ENCODE results near the gene GLG1. TPM values are rescaled to one million over a fixed set of nuclear protein-coding genes. Genes with fewer than 3 reads are reported as not detected.
"Not testable (repeated sequence)": the region's sequence is repeated elsewhere in the genome, so short reads cannot be mapped to it uniquely, and the experiment has no call there.

Gene GLG1
- total RNA-seq, 1 experiment from 2014 or later, result 117 TPM

DNA sequence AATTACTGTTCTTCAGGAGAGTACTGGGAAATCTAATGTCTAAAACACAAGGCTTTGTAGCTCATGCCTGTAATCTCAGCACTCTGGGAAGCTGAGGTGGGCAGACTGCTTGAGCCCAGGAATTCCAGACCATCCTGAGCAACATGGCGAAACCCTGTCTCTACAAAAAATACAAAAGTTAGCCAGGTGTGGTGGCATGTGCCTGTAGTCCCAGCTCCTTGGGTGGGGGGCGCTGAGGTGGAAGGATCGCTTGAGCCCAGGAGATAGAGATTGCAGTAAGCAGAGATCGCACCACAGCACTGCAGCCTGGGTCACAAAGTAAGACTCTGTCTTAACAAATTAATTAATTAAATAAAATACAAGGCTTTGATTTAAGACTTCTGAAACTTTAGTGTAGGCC is 60.8 kb downstream of the GLG1 start:
- H3K27ac ChIP-seq; H2AFZ ChIP-seq; H3K27me3 ChIP-seq (ENCODE audit: insufficient read depth, low read depth); H3K79me2 ChIP-seq (ENCODE audit: low read depth); H3K36me3 ChIP-seq (ENCODE audit: low read depth); intact Hi-C loops (cut with micrococcal nuclease; ENCODE audit: unreplicated experiment); H3K4me3 ChIP-seq; H3K4me1 ChIP-seq (replicated peaks; ENCODE audit: insufficient read depth); CTCF ChIA-PET; H3K4me2 ChIP-seq; BruUV-seq (replicated peaks); H3F3A ChIP-seq (ENCODE audit: insufficient read depth, low read depth); DNase-seq; H3K9me2 ChIP-seq (ENCODE audit: insufficient read depth); POLR2A ChIA-PET (ENCODE audit: unreplicated experiment); H4K20me1 ChIP-seq (ENCODE audit: insufficient read depth); H3K9me3 ChIP-seq (ENCODE audit: insufficient read depth, low read depth): not testable (repeated sequence)

DNA sequence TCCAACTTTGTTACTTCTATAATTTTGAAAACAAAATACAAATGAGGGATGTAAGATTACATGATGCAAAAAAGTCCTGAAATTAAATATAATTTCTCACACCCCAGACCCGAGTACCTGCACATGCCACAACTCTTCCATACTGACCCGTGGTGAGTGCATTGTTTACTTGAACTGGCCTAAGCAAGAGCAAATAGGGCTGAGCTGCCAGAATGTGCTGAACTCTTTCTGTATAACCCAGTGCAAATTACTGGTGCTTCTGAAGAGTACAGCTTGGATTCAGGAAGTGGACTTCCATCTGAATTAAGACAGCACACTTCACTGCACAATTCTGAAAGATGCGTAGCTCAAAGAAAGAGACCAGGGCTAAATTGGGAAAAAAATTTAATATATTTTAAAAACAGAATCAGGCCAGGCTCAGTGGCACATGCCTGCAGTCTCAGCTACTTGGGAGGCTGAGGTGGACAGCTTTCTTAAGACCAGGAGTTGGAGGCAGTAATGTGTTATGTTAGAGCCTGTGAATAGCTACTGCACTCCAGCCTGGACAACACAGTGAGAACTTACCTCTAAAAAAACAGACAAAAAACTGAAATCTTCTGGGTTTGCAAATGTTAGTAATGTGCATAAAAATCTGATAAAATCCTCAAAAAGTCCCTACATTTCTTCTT is 63.9 kb downstream of the GLG1 start:
- DNase-seq; H4K20me1 ChIP-seq (ENCODE audit: insufficient read depth); H3K27me3 ChIP-seq (ENCODE audit: insufficient read depth, low read depth); BruUV-seq (replicated peaks); H3K9me2 ChIP-seq (ENCODE audit: insufficient read depth); H2AFZ ChIP-seq; H3K4me3 ChIP-seq; H3K79me2 ChIP-seq (ENCODE audit: low read depth); H3K4me2 ChIP-seq; H3K27ac ChIP-seq; H3F3A ChIP-seq (ENCODE audit: insufficient read depth, low read depth); H3K36me3 ChIP-seq (ENCODE audit: low read depth); POLR2A ChIA-PET (ENCODE audit: unreplicated experiment); H3K4me1 ChIP-seq (replicated peaks; ENCODE audit: insufficient read depth); intact Hi-C loops (cut with micrococcal nuclease; ENCODE audit: unreplicated experiment); CTCF ChIA-PET; H3K9me3 ChIP-seq (ENCODE audit: insufficient read depth, low read depth): not testable (repeated sequence)

DNA sequence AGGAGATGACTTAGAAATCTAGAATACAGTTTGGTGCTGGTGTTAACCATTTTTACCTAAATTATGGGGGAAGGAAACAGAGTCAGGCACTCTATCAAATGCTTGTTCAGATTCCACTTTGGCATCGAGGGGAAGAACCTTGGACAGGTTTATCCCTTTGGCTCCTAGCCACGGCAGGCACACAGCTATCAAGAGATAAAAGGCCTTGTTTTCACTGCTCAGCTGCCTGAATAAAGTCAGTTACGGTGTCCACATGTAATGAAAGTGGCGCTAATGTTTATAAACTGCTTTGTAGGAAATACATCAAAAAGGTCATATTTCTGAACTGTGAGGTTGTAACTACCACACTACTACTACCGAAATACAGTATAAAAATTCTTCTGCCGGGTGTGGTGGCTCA is 66.3 kb downstream of the GLG1 start:
- H3K27me3 ChIP-seq (ENCODE audit: insufficient read depth, low read depth); H3K9me3 ChIP-seq (ENCODE audit: insufficient read depth, low read depth); H3K4me1 ChIP-seq (replicated peaks; ENCODE audit: insufficient read depth); H3K79me2 ChIP-seq (ENCODE audit: low read depth); H3K4me3 ChIP-seq; BruUV-seq (replicated peaks); H3F3A ChIP-seq (ENCODE audit: insufficient read depth, low read depth); CTCF ChIA-PET; H4K20me1 ChIP-seq (ENCODE audit: insufficient read depth); H3K27ac ChIP-seq; H3K9me2 ChIP-seq (ENCODE audit: insufficient read depth); intact Hi-C loops (cut with micrococcal nuclease; ENCODE audit: unreplicated experiment); H2AFZ ChIP-seq; H3K36me3 ChIP-seq (ENCODE audit: low read depth); POLR2A ChIA-PET (ENCODE audit: unreplicated experiment); DNase-seq; H3K4me2 ChIP-seq: not testable (repeated sequence)

DNA sequence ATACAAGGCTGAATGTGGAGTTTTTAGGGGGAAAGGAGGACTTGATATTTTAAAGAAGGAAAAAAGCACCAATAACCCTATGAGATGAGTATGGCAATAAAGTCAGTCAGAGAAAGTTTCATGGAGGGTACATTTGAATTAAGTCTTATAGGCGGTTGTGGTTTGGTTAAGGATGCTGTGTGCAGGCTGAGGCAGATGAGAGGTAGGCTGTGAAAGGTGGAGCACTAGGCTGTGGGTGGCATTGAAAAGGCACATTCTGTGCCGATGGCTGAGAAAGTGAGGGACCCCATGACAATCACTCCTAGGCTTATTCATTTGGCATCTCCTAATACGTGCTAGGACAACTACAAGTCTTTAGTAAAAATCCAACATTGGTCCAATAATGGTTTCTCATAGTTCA is 68.1 kb downstream of the GLG1 start:
- POLR2A ChIA-PET (ENCODE audit: unreplicated experiment); intact Hi-C loops (cut with micrococcal nuclease; ENCODE audit: unreplicated experiment); DNase-seq: not testable (repeated sequence)

DNA sequence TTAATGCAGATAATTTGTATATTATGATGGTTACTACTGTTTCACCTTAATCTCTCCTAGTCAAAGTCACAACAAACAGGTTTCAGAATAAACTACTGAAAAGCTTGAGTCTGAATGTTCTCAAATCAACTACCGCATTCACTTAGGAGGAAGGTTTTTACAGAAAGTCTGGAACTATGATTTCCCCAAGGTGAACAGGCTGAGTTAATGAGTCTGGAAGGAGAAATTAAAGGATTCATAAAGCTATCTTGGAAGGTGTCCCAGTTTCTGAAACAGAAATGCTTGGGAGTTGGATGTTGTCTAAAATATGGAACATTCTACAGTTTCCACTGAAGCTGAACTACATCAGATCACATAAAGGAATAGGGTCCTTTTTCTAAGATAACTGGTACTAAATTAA is 69.2 kb downstream of the GLG1 start:
- CTCF ChIA-PET; BruUV-seq (replicated peaks); POLR2A ChIA-PET (ENCODE audit: unreplicated experiment): not testable (repeated sequence)

More for the DNA sequence above, 68.1 kb downstream of the GLG1 start:
- H3F3A ChIP-seq (ENCODE audit: insufficient read depth, low read depth); H3K79me2 ChIP-seq (ENCODE audit: low read depth); H3K4me1 ChIP-seq (replicated peaks; ENCODE audit: insufficient read depth); H3K4me3 ChIP-seq; H3K36me3 ChIP-seq (ENCODE audit: low read depth); H4K20me1 ChIP-seq (ENCODE audit: insufficient read depth); H2AFZ ChIP-seq; CTCF ChIA-PET; H3K9me3 ChIP-seq (ENCODE audit: insufficient read depth, low read depth); H3K27ac ChIP-seq; H3K4me2 ChIP-seq; H3K9me2 ChIP-seq (ENCODE audit: insufficient read depth); BruUV-seq (replicated peaks); H3K27me3 ChIP-seq (ENCODE audit: insufficient read depth, low read depth): not testable (repeated sequence)

DNA sequence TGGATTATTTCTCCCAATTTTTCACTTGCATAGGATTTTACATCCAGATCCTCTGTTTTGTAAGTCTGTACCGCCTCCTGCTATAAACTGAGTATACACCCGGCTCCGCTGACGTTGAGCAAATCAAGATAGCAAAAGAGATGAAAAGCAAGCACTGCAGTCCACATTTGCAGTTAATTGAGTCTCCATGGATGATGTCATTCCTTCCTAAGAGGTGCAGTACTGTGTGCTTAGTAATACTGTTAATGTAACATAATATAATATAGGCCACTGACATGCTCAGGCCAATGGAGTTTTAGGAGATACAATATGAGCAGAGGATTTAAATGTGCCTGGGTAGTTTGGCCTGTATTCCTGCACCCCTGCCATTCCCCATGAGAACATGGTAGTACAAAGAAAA is 72.3 kb downstream of the GLG1 start:
- H4K20me1 ChIP-seq (ENCODE audit: insufficient read depth); intact Hi-C loops (cut with micrococcal nuclease; ENCODE audit: unreplicated experiment); H3K36me3 ChIP-seq (ENCODE audit: low read depth); H3K27me3 ChIP-seq (ENCODE audit: insufficient read depth, low read depth); H3F3A ChIP-seq (ENCODE audit: insufficient read depth, low read depth); H3K79me2 ChIP-seq (ENCODE audit: low read depth); CTCF ChIA-PET; H3K4me3 ChIP-seq; POLR2A ChIA-PET (ENCODE audit: unreplicated experiment); H3K27ac ChIP-seq; H3K9me3 ChIP-seq (ENCODE audit: insufficient read depth, low read depth); H3K4me1 ChIP-seq (replicated peaks; ENCODE audit: insufficient read depth); H3K4me2 ChIP-seq; DNase-seq; H2AFZ ChIP-seq; H3K9me2 ChIP-seq (ENCODE audit: insufficient read depth); BruUV-seq (replicated peaks): not testable (repeated sequence)

More for the DNA sequence above, 69.2 kb downstream of the GLG1 start:
- H3K9me3 ChIP-seq (ENCODE audit: insufficient read depth, low read depth); H3K4me3 ChIP-seq; H3F3A ChIP-seq (ENCODE audit: insufficient read depth, low read depth); H2AFZ ChIP-seq; H3K4me2 ChIP-seq; H3K9me2 ChIP-seq (ENCODE audit: insufficient read depth); H3K27me3 ChIP-seq (ENCODE audit: insufficient read depth, low read depth); H3K4me1 ChIP-seq (replicated peaks; ENCODE audit: insufficient read depth); H3K36me3 ChIP-seq (ENCODE audit: low read depth); H4K20me1 ChIP-seq (ENCODE audit: insufficient read depth); H3K79me2 ChIP-seq (ENCODE audit: low read depth); DNase-seq; H3K27ac ChIP-seq; intact Hi-C loops (cut with micrococcal nuclease; ENCODE audit: unreplicated experiment): not testable (repeated sequence)

All from PC-9 (cell line).